OCI-LY3 (cell line): ENCODE results near the gene GPRC5B.

Source experiments
- H2AFZ ChIP-seq: fragments of 200-600, 300-600 bp; shearing (Covaris generic); 2 replicates; pipeline ENCODE4 v1.6.0; 2014; ENCODE audit warnings: antibody characterized with exemption, low read depth, low read length
- H3K27ac ChIP-seq: fragments of 200-600, 300-600 bp; sonication (generic); 2 replicates; pipeline ENCODE4 v1.5.1; 2014; ENCODE audit warnings: mild to moderate bottlenecking, low read length, moderate library complexity, mixed read lengths
- H3K27me3 ChIP-seq: fragments of 200-600, 300-600 bp; sonication (generic); 2 replicates; pipeline ENCODE4 v1.6.1; 2014; ENCODE audit warnings: low read depth, low read length, mixed read lengths
- H3K36me3 ChIP-seq: fragments of 200-600, 300-600 bp; sonication (generic); replicated peaks from 2 replicates; pipeline ENCODE3; 2014; ENCODE audit warnings: low read depth, low read length, mixed read lengths
- H3K4me1 ChIP-seq: fragments of 300-600, 200-600 bp; sonication (generic); 2 replicates; pipeline ENCODE4 v1.6.1; 2014; ENCODE audit warnings: low read length, mixed read lengths
- H3K4me2 ChIP-seq: fragments of 200-600, 300-600 bp; sonication (generic); 2 replicates; pipeline ENCODE4 v1.6.1; 2014; ENCODE audit warnings: low read length, mixed read lengths
- H3K4me3 ChIP-seq: fragments of 300-600, 200-600 bp; sonication (generic); 2 replicates; pipeline ENCODE4 v1.5.1; 2014; ENCODE audit warnings: antibody characterized with exemption, mild to moderate bottlenecking, low read length, moderate library complexity
- H3K79me2 ChIP-seq: fragments of 300-600, 200-600 bp; shearing (Covaris generic); 2 replicates; pipeline ENCODE4 v1.6.1; 2014; ENCODE audit warnings: mild to moderate bottlenecking, low read length, mixed read lengths
- H3K9ac ChIP-seq: fragments of 300-600, 200-600 bp; shearing (Covaris generic); 2 replicates; pipeline ENCODE4 v1.6.0; 2014; ENCODE audit warnings: mild to moderate bottlenecking, low read length, moderate library complexity
- H3K9me3 ChIP-seq: fragments of 200-600, 300-600 bp; shearing (Covaris generic); 2 replicates; pipeline ENCODE4 v1.6.1; 2014; ENCODE audit warnings: low read length, mixed read lengths; ENCODE audit not compliant: insufficient read depth
- H4K20me1 ChIP-seq: fragments of 200-600, 300-600 bp; sonication (generic); 2 replicates; pipeline ENCODE4 v1.6.1; 2016; ENCODE audit warnings: low read length, mixed read lengths; ENCODE audit not compliant: insufficient read depth
- EZH2phosphoT487 ChIP-seq: fragments of 200-600 bp; shearing (Covaris generic); IDR thresholded peaks from 2 replicates; pipeline ENCODE4 v1.6.1; 2018; ENCODE audit warnings: antibody characterized with exemption, mixed run types, low read depth
- TF ChIP-seq, protein P1 (sequence below): fragments of 200-600, 300-600 bp; sonication (generic); IDR thresholded peaks from 2 replicates; pipeline ENCODE4 v1.5.1; 2014; ENCODE audit warnings: antibody characterized with exemption, low read length, low read depth

Gene GPRC5B

GRCh38 chr16:19840524-19841110, 44.0 kb downstream of the GPRC5B start:
- TF ChIP-seq, protein P1, sequence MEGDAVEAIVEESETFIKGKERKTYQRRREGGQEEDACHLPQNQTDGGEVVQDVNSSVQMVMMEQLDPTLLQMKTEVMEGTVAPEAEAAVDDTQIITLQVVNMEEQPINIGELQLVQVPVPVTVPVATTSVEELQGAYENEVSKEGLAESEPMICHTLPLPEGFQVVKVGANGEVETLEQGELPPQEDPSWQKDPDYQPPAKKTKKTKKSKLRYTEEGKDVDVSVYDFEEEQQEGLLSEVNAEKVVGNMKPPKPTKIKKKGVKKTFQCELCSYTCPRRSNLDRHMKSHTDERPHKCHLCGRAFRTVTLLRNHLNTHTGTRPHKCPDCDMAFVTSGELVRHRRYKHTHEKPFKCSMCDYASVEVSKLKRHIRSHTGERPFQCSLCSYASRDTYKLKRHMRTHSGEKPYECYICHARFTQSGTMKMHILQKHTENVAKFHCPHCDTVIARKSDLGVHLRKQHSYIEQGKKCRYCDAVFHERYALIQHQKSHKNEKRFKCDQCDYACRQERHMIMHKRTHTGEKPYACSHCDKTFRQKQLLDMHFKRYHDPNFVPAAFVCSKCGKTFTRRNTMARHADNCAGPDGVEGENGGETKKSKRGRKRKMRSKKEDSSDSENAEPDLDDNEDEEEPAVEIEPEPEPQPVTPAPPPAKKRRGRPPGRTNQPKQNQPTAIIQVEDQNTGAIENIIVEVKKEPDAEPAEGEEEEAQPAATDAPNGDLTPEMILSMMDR: no peak
- TF ChIP-seq EZH2phosphoT487: no peak
- Histone ChIP-seq H4K20me1 (no peaks in the 10 kb centered on the region), H3K79me2 (no peaks in the 10 kb centered on the region)

DNA sequence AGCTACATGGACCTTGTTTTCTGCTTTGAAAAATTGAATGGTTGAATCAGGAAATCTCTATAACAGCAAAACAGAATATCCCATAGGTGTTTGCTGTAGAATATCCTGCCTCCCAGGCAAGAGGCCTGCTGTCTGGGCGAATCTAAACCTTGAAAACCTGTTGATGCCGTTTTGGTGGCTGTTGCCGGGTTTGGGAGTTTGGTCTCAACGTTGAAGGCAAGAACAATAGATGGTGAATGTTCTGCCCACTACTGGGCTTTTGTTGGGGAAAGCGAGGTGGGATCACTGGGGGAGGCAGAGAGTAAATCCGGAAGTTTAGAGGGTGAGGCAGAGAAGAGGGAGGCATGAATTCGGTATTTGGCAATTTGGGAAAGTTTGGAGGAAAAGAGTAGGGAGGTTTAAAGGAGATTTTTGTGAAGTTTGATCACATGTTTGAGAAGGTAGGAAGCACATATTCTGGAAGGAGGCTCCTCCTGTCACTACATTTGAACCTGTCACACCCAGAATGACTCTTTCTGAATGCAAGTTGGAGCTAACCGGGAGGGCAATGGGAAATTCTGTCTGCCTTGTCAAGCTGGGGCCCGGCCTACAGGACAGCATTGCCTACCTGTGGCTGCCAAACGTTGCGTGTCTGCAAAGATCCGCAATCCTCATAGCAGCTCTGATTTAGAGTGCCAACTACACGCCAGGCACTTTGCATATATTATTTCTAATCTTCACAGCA, 46.5 kb downstream of the GPRC5B start:
- Histone ChIP-seq H3K9ac (no peak overlapping the region), H3K79me2 (no peaks in the 10 kb centered on the region), H3K27ac (no peak overlapping the region), H3K4me1 (peaks cover 40% of the 10 kb centered on the region), H2AFZ (no peak overlapping the region), H4K20me1 (no peaks in the 10 kb centered on the region), H3K4me2 (no peak overlapping the region), H3K36me3 (no peaks in the 10 kb centered on the region), H3K27me3 (no peaks in the 10 kb centered on the region), H3K4me3 (no peak overlapping the region), H3K9me3 (no peaks in the 10 kb centered on the region)
- TF ChIP-seq, protein P1: no peak
- no peak for TF ChIP-seq EZH2phosphoT487

More at GRCh38 chr16:19840524-19841110, 44.0 kb downstream of the GPRC5B start:
- peaks cover 32% of the 10 kb centered on the region for H3K4me1 ChIP-seq
- no peak overlapping the region for H3K9ac ChIP-seq
- no peak overlapping the region for H2AFZ ChIP-seq
- no peak overlapping the region for H3K4me3 ChIP-seq
- H3K4me2 ChIP-seq: no peak overlapping the region
- no peak overlapping the region for H3K27ac ChIP-seq
- no peaks in the 10 kb centered on the region for H3K9me3 ChIP-seq
- H3K27me3 ChIP-seq: no peaks in the 10 kb centered on the region
- H3K36me3 ChIP-seq: no peaks in the 10 kb centered on the region

DNA sequence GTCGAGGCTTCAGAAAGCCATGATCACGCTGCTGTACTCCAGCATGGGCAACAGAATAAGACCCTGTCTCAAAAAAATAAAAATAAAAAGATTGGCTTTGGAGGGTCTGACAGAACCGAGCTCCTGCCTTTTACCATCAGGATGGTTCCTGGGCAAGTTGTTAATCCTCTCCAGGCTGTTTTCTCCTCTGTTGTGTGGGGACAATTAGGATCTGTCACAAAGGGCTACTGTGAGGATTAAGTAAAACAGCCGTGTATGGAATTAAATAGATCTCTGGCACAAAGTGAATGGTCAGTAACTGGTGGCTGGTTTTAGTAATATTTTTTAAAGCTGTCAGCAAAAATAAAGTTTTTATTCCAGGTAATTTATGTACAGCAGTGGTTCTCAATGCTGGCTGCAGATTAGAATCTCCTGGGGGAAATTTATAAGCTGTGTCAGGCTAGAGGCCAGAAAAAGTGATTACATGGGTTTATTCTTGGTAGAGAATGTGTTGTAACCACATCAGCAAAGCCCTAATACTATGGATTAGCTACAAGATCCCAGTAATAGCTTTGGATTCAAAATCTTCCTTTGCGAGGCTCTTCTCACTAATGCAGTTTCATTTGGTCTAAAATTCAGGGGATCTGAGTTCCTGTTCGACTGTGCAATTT, 47.2 kb downstream of the GPRC5B start:
- H3K4me2 ChIP-seq: no peak overlapping the region
- no peaks in the 10 kb centered on the region for H3K27me3 ChIP-seq
- H3K27ac ChIP-seq: 0 out of 2 replicates have a peak overlapping the region, but pooled peaks have one; percentile 71
- H3K4me3 ChIP-seq: no peak overlapping the region
- no peaks in the 10 kb centered on the region for H3K36me3 ChIP-seq
- H3K4me1 ChIP-seq: peaks cover 40% of the 10 kb centered on the region
- H3K9me3 ChIP-seq: no peaks in the 10 kb centered on the region
- H3K79me2 ChIP-seq: no peaks in the 10 kb centered on the region
- TF ChIP-seq EZH2phosphoT487: no peak
- H2AFZ ChIP-seq: no peak overlapping the region
- no peak overlapping the region for H3K9ac ChIP-seq
- H4K20me1 ChIP-seq: no peaks in the 10 kb centered on the region

- peak overlapping the region; percentile 28 for H3K4me2 ChIP-seq
- H3K79me2 ChIP-seq: no peaks in the 10 kb centered on the region
- H3K36me3 ChIP-seq: no peaks in the 10 kb centered on the region
- H3K27ac ChIP-seq: peak overlapping the region; percentile 71
- no peaks in the 10 kb centered on the region for H4K20me1 ChIP-seq
- H3K9me3 ChIP-seq: no peaks in the 10 kb centered on the region
- H2AFZ ChIP-seq: no peak overlapping the region
- H3K9ac ChIP-seq: peak overlapping the region; percentile 19; the same call in 1 of the 2 replicates
- H3K4me1 ChIP-seq: peaks cover 54% of the 10 kb centered on the region
- no peak for TF ChIP-seq EZH2phosphoT487
- TF ChIP-seq, protein P1: no peak
- no peaks in the 10 kb centered on the region for H3K27me3 ChIP-seq
- no peak overlapping the region; the same call in 1 of the 2 replicates for H3K4me3 ChIP-seq
These were observed 48.7 kb downstream of the GPRC5B start for GRCh38 chr16:19835968-19836421.
